HG03457 (cell line): ENCODE results near the gene MACF1.
"Not testable (repeated sequence)": the region's sequence is repeated elsewhere in the genome, so short reads cannot be mapped to it uniquely, and the experiment has no call there.

Experiments
- ATAC-seq: cut with Tn5 transposase; IDR thresholded peaks from one replicate; pipeline ENCODE4 v1.9.1; 2021; ENCODE audit warnings: moderate number of reproducible peaks; ENCODE audit not compliant: unreplicated experiment

The MACF1 gene

GRCh38 chr1:39508857-39509305 lies 304.4 kb downstream of the MACF1 start:
- ATAC-seq: no peak

GRCh38 chr1:39509360-39510009 lies 305.0 kb downstream of the MACF1 start:
- no peak for ATAC-seq

- ATAC-seq: not testable (repeated sequence)
Observed at GRCh38 chr1:39510570-39511186, 306.2 kb downstream of the MACF1 start.

- ATAC-seq: not testable (repeated sequence)
Observed at GRCh38 chr1:39511477-39511876, 307.0 kb downstream of the MACF1 start.

- ATAC-seq: not testable (repeated sequence)
Observed at GRCh38 chr1:39512234-39512847, 307.8 kb downstream of the MACF1 start.

- not testable (repeated sequence) for ATAC-seq
Observed at GRCh38 chr1:39514710-39515124, 310.2 kb downstream of the MACF1 start.

- not testable (repeated sequence) for ATAC-seq
Observed at GRCh38 chr1:39515131-39516086, 310.9 kb downstream of the MACF1 start.

GRCh38 chr1:39516841-39517240 lies 312.3 kb downstream of the MACF1 start:
- not testable (repeated sequence) for ATAC-seq

GRCh38 chr1:39517936-39518335 lies 313.4 kb downstream of the MACF1 start:
- ATAC-seq: not testable (repeated sequence)

- not testable (repeated sequence) for ATAC-seq
Observed at GRCh38 chr1:39519376-39519775, 314.9 kb downstream of the MACF1 start.

GRCh38 chr1:39522221-39522620 lies 317.7 kb downstream of the MACF1 start:
- not testable (repeated sequence) for ATAC-seq

GRCh38 chr1:39522661-39523567 lies 318.4 kb downstream of the MACF1 start:
- no peak for ATAC-seq

GRCh38 chr1:39524171-39524570 lies 319.7 kb downstream of the MACF1 start:
- ATAC-seq: no peak

GRCh38 chr1:39524591-39525365 lies 320.3 kb downstream of the MACF1 start:
- no peak for ATAC-seq

- peak; percentile 87 for ATAC-seq
Observed at GRCh38 chr1:39525366-39526165, 321.1 kb downstream of the MACF1 start.

- ATAC-seq: no peak
Observed at GRCh38 chr1:39526466-39527189, 322.1 kb downstream of the MACF1 start.

- not testable (repeated sequence) for ATAC-seq
Observed at GRCh38 chr1:39527190-39527579, 322.7 kb downstream of the MACF1 start.

GRCh38 chr1:39528082-39528481 lies 323.6 kb downstream of the MACF1 start:
- ATAC-seq: no peak
